Neural progenitor cell (in vitro differentiated cells): ENCODE measurements around the gene BIRC7. TPM values are rescaled to one million over a fixed set of nuclear protein-coding genes. Genes with fewer than 3 reads are reported as not detected.
A peak's percentile ranks its signal among the peaks of the same experiment; 100 is the strongest.

ENCODE experiments used
- DNase-seq: peaks from one replicate; pipeline ENCODE4 v3.0.0-alpha.2; 2016; ENCODE audit warnings: low spot score
- H2AFZ ChIP-seq: fragments of 200-600 bp; sonication (generic); replicated peaks from 2 replicates; pipeline ENCODE4 v1.6.1; 2016; ENCODE audit warnings: antibody characterized with exemption
- H3F3A ChIP-seq: fragments of 200-600 bp; sonication (generic); 2 replicates; pipeline ENCODE4 v1.6.1; 2016; ENCODE audit warnings: antibody characterized with exemption, low read depth
- H3K27ac ChIP-seq: fragments of 200-600 bp; sonication (generic); 2 replicates; pipeline ENCODE4 v1.5.1; 2016; ENCODE audit warnings: mild to moderate bottlenecking
- H3K27me3 ChIP-seq: fragments of 200-600 bp; sonication (generic); 2 replicates; pipeline ENCODE4 v1.6.1; 2016; ENCODE audit warnings: mild to moderate bottlenecking, moderate library complexity
- H3K36me3 ChIP-seq: fragments of 200-600 bp; sonication (generic); 2 replicates; pipeline ENCODE4 v1.5.1; 2016
- H3K4me1 ChIP-seq: fragments of 200-600 bp; sonication (generic); 2 replicates; pipeline ENCODE4 v1.6.1; 2016; ENCODE audit warnings: mixed run types
- H3K4me2 ChIP-seq: fragments of 200-600 bp; sonication (generic); 2 replicates; pipeline ENCODE4 v1.6.1; 2016
- H3K4me3 ChIP-seq: fragments of 200-600 bp; sonication (generic); 2 replicates; pipeline ENCODE4 v1.5.1; 2016
- H3K79me2 ChIP-seq: fragments of 200-600 bp; sonication (generic); 2 replicates; pipeline ENCODE4 v1.6.1; 2016; ENCODE audit warnings: low read depth
- H3K9ac ChIP-seq: fragments of 200-600 bp; sonication (generic); 2 replicates; pipeline ENCODE4 v1.6.1; 2016
- H3K9me3 ChIP-seq: fragments of 200-600 bp; sonication (generic); 2 replicates; pipeline ENCODE4 v1.5.1; 2016; ENCODE audit warnings: low read depth
- H4K20me1 ChIP-seq: fragments of 200-600 bp; sonication (generic); 2 replicates; pipeline ENCODE4 v1.6.1; 2016; ENCODE audit warnings: low read depth
- H3K27ac Mint-ChIP-seq: 3 replicates; pipeline ENCODE4 v1.8.0; 2021; ENCODE audit warnings: mixed read lengths
- H3K27me3 Mint-ChIP-seq: 2 replicates; pipeline ENCODE4 v1.8.0; 2022; ENCODE audit warnings: low read depth, mild to moderate bottlenecking, inconsistent platforms, moderate library complexity, mixed read lengths; ENCODE audit not compliant: insufficient read depth
- H3K36me3 Mint-ChIP-seq: 3 replicates; pipeline ENCODE4 v1.8.0; 2021; ENCODE audit warnings: mixed read lengths
- H3K4me1 Mint-ChIP-seq: 3 replicates; pipeline ENCODE4 v1.8.0; 2021; ENCODE audit warnings: mixed read lengths
- H3K4me3 Mint-ChIP-seq: 3 replicates; pipeline ENCODE4 v1.8.0; 2021; ENCODE audit warnings: mild to moderate bottlenecking, moderate library complexity, mixed read lengths
- H3K9me3 Mint-ChIP-seq: 3 replicates; pipeline ENCODE4 v1.8.0; 2020; ENCODE audit warnings: mixed read lengths
- CTCF ChIP-seq: fragments of 200-600 bp; sonication (generic); IDR thresholded peaks from 2 replicates; pipeline ENCODE4 v1.5.1; 2017; ENCODE audit warnings: antibody characterized with exemption, mild to moderate bottlenecking
- EZH2 ChIP-seq: fragments of 200-600 bp; sonication (generic); IDR thresholded peaks from 2 replicates; pipeline ENCODE4 v1.6.1; 2017; ENCODE audit warnings: antibody characterized with exemption, mild to moderate bottlenecking, moderate library complexity
- EZH2phosphoT487 ChIP-seq: fragments of 200-600 bp; sonication (generic); IDR thresholded peaks from 2 replicates; pipeline ENCODE4 v1.6.1; 2017; ENCODE audit warnings: antibody characterized with exemption
- total RNA-seq: library from RNA; depleted of rRNA; stranded (reverse); fragments of >200 nt; gene quantifications from 2 replicates; pipeline ENCODE4 v1.2.3, GENCODE V29; 2015; ENCODE audit warnings: low replicate concordance

Gene BIRC7
- not detected in 2 replicates for total RNA-seq

- Mint-ChIP-seq H3K4me1 (peaks cover 36% of the 10 kb centered on the region), H3K9me3 (no peaks in the 10 kb centered on the region), H3K27ac (peak within 1 kb of the TSS; percentile 79), H3K27me3 (peaks cover 9% of the 10 kb centered on the region), H3K4me3 (no peak within 1 kb of the TSS), H3K36me3 (no peaks in the 10 kb centered on the region)
- no peaks in the 10 kb centered on the region for H3K79me2 ChIP-seq
- H3K27me3 ChIP-seq = no peaks in the 10 kb centered on the region
- no peak for DNase-seq
- no peaks in the 10 kb centered on the region for H3K9me3 ChIP-seq
- TF ChIP-seq EZH2phosphoT487 = no peak
- no peak for TF ChIP-seq EZH2
- no peak for TF ChIP-seq CTCF
- no peak within 1 kb of the TSS for H3K4me3 ChIP-seq
- peaks cover 15% of the 10 kb centered on the region for H3F3A ChIP-seq
- H4K20me1 ChIP-seq = no peaks in the 10 kb centered on the region
- peak within 1 kb of the TSS; percentile 60 for H3K4me2 ChIP-seq
- peak within 1 kb of the TSS; percentile 65 for H2AFZ ChIP-seq
- no peak within 1 kb of the TSS for H3K9ac ChIP-seq
- H3K4me1 ChIP-seq = peaks cover 17% of the 10 kb centered on the region
- no peak within 1 kb of the TSS for H3K27ac ChIP-seq
- no peaks in the 10 kb centered on the region for H3K36me3 ChIP-seq
Observed at GRCh38 chr20:63235399-63235983, at the start of gene BIRC7. Gene BIRC7, plus strand, starts transcription at chr20:63235905. Its CDS starts 192 bp downstream, at chr20:63236097.

- no peak overlapping the region for H3K27ac ChIP-seq
- H3K27me3 ChIP-seq = no peaks in the 10 kb centered on the region
- Mint-ChIP-seq H3K27me3 (peaks cover 15% of the 10 kb centered on the region), H3K4me3 (no peak overlapping the region), H3K27ac (no peak overlapping the region), H3K9me3 (no peaks in the 10 kb centered on the region), H3K36me3 (no peaks in the 10 kb centered on the region), H3K4me1 (peaks cover 22% of the 10 kb centered on the region)
- no peak overlapping the region for H3K9ac ChIP-seq
- DNase-seq = no peak
- peaks cover 11% of the 10 kb centered on the region for H4K20me1 ChIP-seq
- H2AFZ ChIP-seq = no peak overlapping the region
- no peak overlapping the region for H3K4me2 ChIP-seq
- no peaks in the 10 kb centered on the region for H3K4me1 ChIP-seq
- no peak for TF ChIP-seq EZH2
- no peak for TF ChIP-seq EZH2phosphoT487
- TF ChIP-seq CTCF = no peak
- no peaks in the 10 kb centered on the region for H3K79me2 ChIP-seq
- peaks cover 18% of the 10 kb centered on the region for H3F3A ChIP-seq
- no peak overlapping the region for H3K4me3 ChIP-seq
- no peaks in the 10 kb centered on the region for H3K36me3 ChIP-seq
- H3K9me3 ChIP-seq = no peaks in the 10 kb centered on the region
Observed at GRCh38 chr20:63186084-63186483, 49.6 kb upstream of the BIRC7 start.

GRCh38 chr20:63186528-63187316, 49.0 kb upstream of the BIRC7 start:
- no peak for TF ChIP-seq CTCF
- TF ChIP-seq EZH2phosphoT487 = no peak
- TF ChIP-seq EZH2 = no peak
- peaks cover 11% of the 10 kb centered on the region for H4K20me1 ChIP-seq
- H3K4me3 Mint-ChIP-seq = no peak overlapping the region
- no peak overlapping the region for H3K4me2 ChIP-seq
- H3K27ac Mint-ChIP-seq = no peak overlapping the region
- H3K9me3 ChIP-seq = no peaks in the 10 kb centered on the region
- peaks cover 18% of the 10 kb centered on the region for H3F3A ChIP-seq
- no peaks in the 10 kb centered on the region for H3K4me1 ChIP-seq
- H3K4me3 ChIP-seq = no peak overlapping the region
- H3K27me3 Mint-ChIP-seq = peaks cover 15% of the 10 kb centered on the region
- no peaks in the 10 kb centered on the region for H3K79me2 ChIP-seq
- peaks cover 15% of the 10 kb centered on the region for H3K4me1 Mint-ChIP-seq
- H2AFZ ChIP-seq = no peak overlapping the region
- no peaks in the 10 kb centered on the region for H3K27me3 ChIP-seq
- H3K27ac ChIP-seq = no peak overlapping the region
- no peak for DNase-seq
- H3K9ac ChIP-seq = no peak overlapping the region
- H3K36me3 ChIP-seq = no peaks in the 10 kb centered on the region
- H3K36me3 Mint-ChIP-seq = no peaks in the 10 kb centered on the region
- H3K9me3 Mint-ChIP-seq = no peaks in the 10 kb centered on the region
